Measurements from ENCODE around the gene VWA5B1. TPM values are rescaled to one million over a fixed set of nuclear protein-coding genes. Genes with fewer than 3 reads are reported as not detected.

The VWA5B1 gene
- polyA plus RNA-seq, 4 donors = 0.40 to 2.0 (median 1.6) TPM

DNA sequence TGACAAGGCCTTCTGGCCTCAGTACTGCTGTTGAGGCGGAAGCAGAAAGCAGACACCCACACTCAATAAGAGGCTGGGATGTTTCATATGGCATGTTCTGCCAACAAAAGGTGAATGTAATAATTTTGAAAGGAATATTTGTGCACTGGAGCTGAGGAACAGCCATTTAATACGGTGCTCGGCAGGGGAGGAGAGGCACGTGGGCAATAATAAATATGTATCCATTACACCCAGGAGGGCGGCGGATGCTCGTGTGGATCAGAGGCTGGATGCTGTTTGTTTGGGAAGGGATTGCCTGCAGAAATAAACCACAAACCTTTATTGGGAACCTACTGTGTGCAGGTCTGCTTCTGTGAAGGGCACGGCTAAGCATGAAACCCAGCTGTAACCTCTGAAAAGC is 92.0 kb downstream of the VWA5B1 start:
- DNase-seq (ENCODE audit: low read depth in 4 of 4, low spot score in 3 of 4) = no peak

DNA sequence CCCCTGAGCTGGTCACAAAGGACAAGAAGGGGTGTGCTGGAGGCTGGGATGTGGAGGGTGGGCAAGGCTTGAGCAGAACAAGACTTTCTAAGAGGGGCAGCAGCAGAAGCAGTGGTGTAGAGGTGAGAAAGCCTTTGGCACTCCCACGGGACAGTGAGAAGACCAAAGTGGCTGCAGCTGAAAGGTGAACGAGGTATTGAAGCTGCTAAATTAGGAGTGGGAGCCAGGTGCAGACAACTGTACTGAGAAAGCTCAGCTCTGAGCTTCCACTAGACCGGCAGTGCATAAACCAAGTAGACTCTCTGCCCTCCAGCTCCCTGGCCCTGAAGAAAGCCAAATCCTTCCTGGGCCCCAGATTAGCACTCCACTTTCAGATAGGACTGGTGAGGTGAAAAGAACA is 93.0 kb downstream of the VWA5B1 start:
- no peak for DNase-seq (ENCODE audit: low read depth in 4 of 4, low spot score in 3 of 4)

DNA sequence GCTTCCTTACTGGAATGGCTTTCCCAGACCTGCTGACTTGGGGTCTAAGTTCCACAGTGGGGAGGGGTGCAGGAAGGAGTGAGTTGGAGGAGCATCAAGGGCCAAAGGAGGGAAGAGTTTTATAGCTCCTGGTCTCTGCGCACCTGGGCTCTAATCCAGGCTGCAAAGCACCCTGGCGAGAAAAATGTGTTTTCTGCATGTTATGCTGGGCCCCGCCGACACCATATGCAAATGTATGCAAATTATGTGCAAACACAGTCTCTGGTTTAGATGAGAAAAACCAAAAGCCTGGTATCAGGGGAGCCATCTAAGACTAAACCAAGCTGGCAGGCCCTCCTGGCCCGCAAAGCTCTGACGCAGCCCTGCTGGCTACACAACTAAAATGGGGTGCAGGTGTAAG is 95.0 kb downstream of the VWA5B1 start:
- no peak for DNase-seq (ENCODE audit: low read depth in 4 of 4, low spot score in 3 of 4)

DNA sequence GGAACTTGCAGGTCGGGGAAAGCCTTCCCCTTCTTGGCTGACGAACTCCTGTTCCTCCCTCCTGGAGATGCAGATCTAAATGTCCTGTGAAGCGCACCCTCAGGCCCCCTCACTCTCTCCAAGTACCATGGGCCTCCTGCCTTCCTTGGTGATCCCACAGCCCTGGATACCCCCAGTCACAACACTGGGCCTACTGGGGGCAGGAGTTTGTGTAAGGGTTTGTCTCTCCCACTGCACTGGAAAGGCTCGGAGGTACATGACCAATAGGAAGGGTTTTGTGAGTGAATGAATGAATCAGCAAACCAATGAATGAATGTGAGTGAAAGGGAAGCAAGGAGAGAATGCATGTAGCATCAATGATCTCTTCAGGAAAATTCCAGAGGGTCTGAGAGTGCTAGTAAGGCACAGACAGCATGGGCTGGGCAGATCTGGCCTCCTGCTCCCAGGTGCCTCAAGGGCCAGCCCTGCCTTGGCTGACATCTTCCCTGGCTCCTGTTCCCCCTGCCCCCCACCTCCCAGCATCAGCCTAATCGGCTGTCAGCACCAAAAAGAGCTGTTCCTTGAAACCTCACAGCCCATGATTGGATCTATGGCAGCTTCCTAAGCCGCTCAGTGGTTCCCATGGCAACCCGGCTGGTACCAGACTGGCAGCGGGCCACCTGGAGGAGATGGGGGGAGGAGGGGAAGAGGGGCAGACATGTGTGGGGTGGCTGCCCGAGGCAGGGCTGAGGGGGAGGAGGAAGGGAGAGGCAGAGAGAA is 95.8 kb downstream of the VWA5B1 start:
- no peak for DNase-seq (ENCODE audit: low read depth in 4 of 4, low spot score in 3 of 4)

DNA sequence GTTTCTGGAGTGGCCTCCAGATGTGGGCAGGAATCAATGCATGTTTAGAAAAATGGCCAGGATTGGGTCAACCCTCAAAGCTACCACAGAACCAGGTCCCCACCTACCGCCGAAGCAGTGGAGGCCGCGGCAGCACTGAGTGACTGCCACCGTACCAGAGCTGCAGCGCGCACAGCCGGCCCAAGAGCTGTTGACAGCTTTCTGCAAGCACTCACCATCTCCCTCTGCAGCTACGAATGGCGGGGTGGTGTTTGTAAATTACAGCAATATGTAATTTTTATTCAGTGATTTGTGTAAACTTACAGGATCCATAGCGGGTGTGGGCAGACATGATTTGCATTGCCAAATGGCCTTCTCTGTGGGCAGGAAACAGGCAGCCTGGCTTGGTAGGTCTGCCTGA is 98.9 kb downstream of the VWA5B1 start:
- DNase-seq (ENCODE audit: low read depth in 4 of 4, low spot score in 3 of 4) = no peak

DNA sequence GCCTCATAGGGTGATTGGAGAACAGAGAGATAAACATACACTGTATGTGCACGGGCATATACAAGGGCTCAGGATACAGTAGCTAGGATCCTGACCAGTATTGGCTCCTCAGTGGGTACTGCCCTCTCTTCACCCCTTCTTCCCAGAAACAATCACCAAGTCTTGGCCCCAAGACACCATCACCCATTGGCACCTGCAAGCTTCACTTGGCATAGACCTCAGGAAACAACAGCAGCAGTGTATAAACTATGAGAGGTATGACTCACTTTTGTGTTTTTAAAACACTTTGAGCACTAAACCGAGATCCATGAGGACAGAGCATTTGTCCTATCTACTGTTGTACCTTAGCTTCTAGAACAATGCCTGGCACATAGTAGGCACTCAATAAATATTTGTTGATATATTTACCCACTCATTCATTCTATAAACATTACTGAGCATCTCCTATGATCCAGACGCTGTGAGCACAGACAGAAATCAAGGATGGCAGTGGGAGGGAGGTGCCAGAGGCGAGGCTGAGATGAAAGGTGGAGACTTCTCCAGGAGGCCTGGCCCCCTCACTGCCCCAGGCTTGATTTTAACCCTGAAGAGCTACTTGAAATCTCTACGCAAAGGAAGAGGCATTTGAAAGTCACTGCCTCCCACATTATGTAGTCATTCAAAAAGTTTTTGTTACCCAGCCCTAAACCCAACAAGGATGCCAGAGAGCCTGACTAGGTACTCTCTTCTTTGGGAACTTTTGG is 100.1 kb downstream of the VWA5B1 start:
- no peak for DNase-seq (ENCODE audit: low read depth in 4 of 4, low spot score in 3 of 4)

DNA sequence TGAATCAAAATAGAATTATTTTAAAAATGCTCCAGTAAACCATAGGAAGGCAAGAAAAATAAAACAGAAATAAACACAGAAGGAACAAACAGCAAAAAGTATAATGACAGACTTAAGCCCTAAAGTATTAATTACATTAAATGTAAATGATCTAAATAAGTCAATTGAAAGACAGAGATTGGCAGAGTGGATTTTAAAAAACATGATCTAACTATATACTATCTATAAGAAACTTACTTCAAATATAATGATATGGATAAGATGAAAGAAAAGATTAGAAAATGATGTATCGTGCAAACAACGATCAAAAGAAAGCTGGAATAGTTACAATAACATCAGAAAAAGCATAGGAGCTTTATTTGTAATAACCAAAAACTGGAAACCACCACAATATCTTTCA is 104.6 kb downstream of the VWA5B1 start:
- no peak for DNase-seq (ENCODE audit: low read depth in 4 of 4, low spot score in 3 of 4)

DNA sequence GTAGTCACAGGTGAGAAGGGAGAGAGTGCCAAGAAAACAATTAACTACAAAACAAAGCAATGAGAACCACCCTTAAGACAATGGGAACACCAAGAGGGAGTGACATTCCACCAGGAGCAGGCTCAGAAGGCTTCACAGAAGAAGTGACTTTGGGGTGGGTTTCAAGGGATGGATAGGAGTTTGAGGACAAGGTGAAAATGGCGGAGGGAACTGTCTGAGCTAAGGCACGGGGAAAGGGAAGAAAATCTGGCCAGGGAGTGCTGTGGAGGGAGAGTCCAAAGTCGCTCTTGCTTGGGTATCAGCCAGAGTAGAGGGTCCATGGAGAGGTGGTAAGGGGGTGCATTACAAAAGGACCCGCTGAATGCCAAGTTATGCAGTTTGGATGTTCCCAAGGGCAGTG is 108.1 kb downstream of the VWA5B1 start:
- no peak for DNase-seq (ENCODE audit: low read depth in 4 of 4, low spot score in 3 of 4)

DNA sequence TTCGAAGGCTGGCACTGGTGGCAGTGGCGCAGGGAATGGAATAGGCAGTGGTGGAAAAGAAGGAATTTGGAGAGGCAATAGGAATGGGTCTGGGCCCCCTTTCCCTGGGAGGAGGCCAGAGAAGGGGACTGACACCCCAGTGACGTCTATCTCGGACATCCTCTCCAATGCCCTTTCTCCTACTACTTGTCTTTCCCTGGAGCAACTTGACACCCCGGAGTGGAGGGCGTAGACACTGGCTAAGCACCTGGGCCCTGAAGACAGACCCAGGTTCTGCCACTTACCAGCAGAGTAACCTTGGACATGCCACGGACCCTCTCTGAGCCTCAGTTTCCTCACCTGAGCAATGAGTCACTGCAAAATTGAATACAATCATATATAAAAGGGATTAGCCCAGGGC is 108.5 kb downstream of the VWA5B1 start:
- DNase-seq (ENCODE audit: low read depth in 4 of 4, low spot score in 3 of 4) = no peak

DNA sequence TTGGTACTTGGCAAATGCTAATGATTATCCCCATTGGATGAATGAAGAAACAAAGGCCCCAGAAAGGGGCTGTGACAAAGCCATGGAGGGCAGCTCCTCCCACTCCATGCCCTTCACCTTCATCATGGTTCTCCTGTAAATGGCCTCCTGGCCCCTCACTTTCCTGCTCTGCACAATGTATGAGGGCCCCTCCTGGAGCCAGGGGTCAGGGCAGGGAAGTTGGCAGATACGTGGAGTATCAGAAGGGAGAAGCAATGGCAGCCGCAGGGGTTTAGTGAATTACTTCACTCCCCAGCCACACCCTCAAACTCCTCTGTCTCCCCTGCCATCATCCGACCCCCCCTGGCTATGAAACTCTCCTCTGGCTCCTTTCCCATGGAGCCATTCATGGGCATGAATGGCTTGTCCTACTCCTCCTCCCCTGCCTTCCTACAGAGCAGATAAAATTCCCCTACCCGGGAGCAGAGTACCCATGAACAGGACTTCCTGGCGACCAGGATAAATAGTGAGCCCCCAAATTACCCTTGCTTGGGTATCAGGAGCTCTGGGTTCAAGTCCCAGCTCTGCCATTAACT is 109.0 kb downstream of the VWA5B1 start:
- no peak for DNase-seq (ENCODE audit: low read depth in 4 of 4, low spot score in 3 of 4)

DNA sequence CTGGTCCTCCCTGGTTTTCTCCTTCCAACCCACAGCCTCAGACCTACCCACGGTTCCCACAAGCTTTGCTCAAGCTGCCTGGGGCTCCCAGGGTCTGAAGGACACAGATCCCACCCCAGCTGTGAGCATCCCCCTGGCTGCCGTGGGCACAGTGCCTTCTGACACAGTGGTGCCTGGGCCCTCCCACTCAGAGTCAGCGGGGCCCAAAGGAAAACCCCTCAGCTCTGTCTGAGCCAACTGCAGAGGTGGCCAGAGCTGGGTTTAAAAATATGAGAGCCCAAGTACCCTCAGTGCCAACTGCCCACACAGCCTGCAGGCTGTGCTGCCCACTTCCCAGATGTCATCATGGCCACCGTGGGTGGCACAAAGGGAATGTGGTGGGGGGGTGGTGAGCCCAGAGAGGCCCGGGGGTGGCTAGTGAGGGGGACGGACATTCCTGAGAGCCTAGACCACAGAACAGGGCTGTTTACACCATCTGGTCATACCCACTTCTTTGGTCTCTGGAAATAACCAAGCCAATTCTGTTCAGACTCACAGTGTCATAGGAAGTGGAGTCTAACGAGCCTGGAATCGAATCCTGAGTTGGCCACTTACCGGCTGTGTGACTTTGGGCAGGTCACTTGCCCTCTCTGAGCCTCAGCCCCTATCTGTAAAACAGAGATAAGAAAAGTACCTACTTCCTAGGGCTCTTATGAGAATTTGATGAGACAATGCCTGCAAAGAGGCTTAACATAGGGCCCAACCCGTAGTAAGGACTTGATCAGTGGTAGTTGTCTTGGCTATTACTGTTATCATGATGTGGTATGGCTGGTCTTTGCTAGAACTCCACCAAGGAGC is 109.9 kb downstream of the VWA5B1 start:
- no peak for DNase-seq (ENCODE audit: low read depth in 4 of 4, low spot score in 3 of 4)

DNA sequence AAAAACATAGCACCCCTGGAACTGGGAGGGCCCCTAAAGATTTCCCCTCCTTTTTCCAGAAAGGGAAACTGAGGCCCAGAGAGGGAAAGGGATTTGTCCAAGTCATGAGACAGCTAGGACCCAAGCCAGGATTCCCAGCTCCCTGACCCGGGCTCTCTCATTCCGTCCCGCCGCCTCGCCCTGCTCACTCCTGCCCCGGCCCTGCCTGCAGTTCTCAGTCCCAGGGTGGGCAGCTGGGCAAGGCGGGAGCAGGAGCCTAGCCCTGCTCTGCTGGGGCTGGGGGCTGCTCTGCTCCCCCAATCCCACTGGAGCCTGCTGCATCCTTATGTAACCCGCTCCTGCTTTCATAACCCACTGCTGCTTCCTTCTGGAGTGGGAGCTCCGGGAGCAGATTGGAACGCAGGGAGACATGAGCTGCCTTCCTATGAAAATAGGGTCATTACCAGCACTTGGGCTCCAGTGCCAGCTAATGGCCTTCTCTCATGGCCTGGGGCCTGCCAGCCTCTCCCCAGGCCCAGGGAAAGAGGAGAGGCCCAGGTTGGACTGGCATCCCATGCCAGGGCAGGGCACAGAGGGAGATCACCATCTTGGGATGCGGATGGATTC is 110.8 kb downstream of the VWA5B1 start:
- no peak for DNase-seq (ENCODE audit: low read depth in 4 of 4, low spot score in 3 of 4)

DNA sequence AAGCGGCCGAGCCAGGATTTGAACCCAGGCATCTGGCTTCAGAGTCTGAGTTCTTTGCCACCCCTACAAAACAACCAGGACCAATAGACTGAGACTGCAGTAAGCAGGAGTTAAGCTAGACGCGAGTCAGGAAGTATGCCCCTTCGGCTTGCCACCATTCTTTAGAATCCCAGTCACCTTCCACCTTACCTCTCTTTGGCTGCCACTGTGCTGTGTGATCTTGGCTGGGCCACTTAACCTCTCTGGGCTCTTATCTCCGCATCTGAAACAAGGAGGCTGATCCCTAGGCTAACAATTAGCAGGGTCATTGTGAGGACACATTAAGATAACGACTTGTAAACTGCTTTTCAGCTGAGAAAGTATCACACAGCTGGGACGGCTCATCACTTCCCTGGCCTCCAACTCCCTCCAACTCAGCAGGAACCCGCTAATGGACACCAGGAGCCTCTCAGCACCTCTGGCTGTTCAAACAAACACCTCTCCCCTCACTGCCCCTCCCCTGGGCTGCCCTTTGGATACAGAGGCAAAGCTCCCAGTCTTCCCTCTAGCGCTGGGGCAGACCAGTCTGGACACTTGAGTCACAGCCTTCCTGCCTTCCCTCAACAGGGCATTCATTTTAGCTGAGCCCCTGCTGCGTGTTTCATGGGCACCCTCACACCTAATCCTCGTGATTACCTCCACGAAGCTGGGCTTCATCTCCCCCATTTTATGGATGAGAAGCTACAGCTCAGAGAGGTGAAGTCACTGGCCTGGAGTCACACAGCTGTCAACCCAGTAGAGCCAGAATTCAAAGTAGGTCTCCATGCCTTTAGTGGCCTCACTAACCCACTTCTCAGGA is 112.1 kb downstream of the VWA5B1 start:
- no peak for DNase-seq (ENCODE audit: low read depth in 4 of 4, low spot score in 3 of 4)

DNA sequence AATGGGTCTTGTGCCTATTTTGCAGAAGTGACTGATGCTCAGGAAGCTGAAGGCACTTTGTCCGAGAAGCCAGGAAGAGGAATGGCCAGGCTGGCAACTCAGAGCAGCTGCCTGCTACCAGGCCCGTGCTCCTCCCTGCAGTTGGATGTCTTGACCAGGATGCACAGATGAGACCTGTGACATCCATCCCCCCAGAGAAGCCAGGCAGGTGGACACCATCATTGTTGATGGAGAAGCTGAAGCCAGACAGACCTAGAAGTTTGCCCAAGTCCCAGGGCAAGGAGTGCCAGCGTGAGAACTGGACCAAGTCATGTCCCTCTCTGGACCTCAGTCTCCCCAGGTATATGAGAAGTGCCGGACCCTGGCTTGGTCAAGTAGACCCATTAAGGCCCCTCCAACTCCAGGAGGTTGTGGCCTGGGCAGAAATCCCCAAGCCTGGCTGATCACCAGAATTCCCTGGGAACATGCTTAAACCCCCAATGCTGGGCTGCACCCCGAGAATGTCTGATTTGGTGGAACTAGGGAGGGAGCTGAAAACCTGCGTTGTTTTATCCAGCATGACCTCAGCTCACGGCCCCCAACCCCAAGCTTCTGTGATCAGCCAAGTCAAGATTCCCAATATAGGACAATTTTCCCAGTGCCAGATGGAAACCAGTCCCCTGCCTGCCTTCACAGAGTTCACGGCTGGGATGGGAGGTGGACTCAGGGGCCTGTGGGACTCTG is 112.9 kb downstream of the VWA5B1 start:
- DNase-seq (ENCODE audit: low read depth in 4 of 4, low spot score in 3 of 4) = no peak

DNA sequence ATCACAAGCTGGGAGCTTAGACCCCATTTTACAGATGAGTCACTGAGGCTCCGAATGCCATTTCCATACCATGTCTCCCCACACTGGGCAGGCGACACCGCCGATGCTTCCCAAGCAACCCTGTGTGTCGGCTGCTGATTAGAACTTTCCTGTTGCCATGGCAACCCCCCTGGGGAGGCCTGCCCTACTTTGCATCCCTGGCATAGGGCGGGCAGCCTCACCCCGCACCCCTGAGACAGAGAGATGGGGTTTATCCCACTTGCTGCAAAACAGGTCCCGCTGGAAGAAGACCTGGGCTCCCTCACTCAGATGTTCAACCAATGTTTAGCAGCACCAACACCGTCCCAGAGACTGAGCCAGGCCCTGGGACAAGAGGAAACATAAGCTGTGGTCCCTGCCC is 113.8 kb downstream of the VWA5B1 start:
- DNase-seq (ENCODE audit: low read depth in 4 of 4, low spot score in 3 of 4) = no peak

Measured in left renal pelvis (tissue), 4 donors.